ENCODE measurements around the gene APOBEC2. TPM values are rescaled to one million over a fixed set of nuclear protein-coding genes. Genes with fewer than 3 reads are reported as not detected.
A peak's percentile ranks its signal among the peaks of the same experiment; 100 is the strongest.

Gene APOBEC2
- total and polyA plus RNA-seq, 2 of the 13 experiments (the other 11 are each of a cell fraction or from before 2014, with no cell fraction given) = 0.09 TPM; not detected in 1

GRCh38 chr6:41040101-41040939, 12.7 kb upstream of the APOBEC2 start (continued):
- TF ChIP-seq MED8 (CRISPR knock-in tag; IDR thresholded peaks at IDR 0.05; ENCODE audit: insufficient replicate concordance) = no peak
- peak; percentile 83 for TF ChIP-seq SKI (IDR thresholded peaks at IDR 0.05; ENCODE audit: partially characterized antibody)
- no peak for TF ChIP-seq ZNF703 (CRISPR knock-in tag; IDR thresholded peaks at IDR 0.05; ENCODE audit: borderline replicate concordance)
- 0 out of 2 replicates have a peak, but pooled peaks have one; percentile 55 for TF ChIP-seq ZNF597 (CRISPR knock-in tag; IDR thresholded peaks at IDR 0.05)
- TF ChIP-seq PATZ1 (CRISPR knock-in tag; IDR thresholded peaks at IDR 0.05) = peak; percentile 86
- TF ChIP-seq ZNF564 (CRISPR knock-in tag; IDR thresholded peaks at IDR 0.05) = peak; percentile 27; the same call in 1 of the 2 replicates
- TF ChIP-seq ZNF768 (CRISPR knock-in tag; IDR thresholded peaks at IDR 0.05) = no peak
- TF ChIP-seq ZNF234 (CRISPR knock-in tag; conservative IDR thresholded peaks at IDR 0.05) = no peak
- 0 out of 2 replicates have a peak, but pooled peaks have one; percentile 43 for TF ChIP-seq GATAD1 (CRISPR knock-in tag; IDR thresholded peaks at IDR 0.05)
- no peak for TF ChIP-seq MYNN (CRISPR knock-in tag; IDR thresholded peaks at IDR 0.05; ENCODE audit: low read depth)
- peak in 1 of 2 experiments; percentile 83; a peak in 2 of 4 replicates for TF ChIP-seq KLF16 (CRISPR knock-in tag; IDR thresholded peaks at IDR 0.05)
- 0 out of 2 replicates have a peak, but pooled peaks have one; percentile 16 for TF ChIP-seq NFYB (CRISPR knock-in tag; IDR thresholded peaks at IDR 0.05)
- no peak for TF ChIP-seq TRIM24 (CRISPR knock-in tag; IDR thresholded peaks at IDR 0.05)
- peak; percentile 70; the same call in 1 of the 2 replicates for TF ChIP-seq ZNF878 (CRISPR knock-in tag; IDR thresholded peaks at IDR 0.05)
- TF ChIP-seq TGIF2 (CRISPR knock-in tag; IDR thresholded peaks at IDR 0.05) = peak; percentile 93; the same call in 1 of the 2 replicates
- TF ChIP-seq MEIS1 (CRISPR knock-in tag; IDR thresholded peaks at IDR 0.05; ENCODE audit: borderline replicate concordance) = peak; percentile 84; the same call in 1 of the 2 replicates
- TF ChIP-seq ZNF567 (CRISPR knock-in tag; IDR thresholded peaks at IDR 0.05; ENCODE audit: borderline replicate concordance) = no peak
- TF ChIP-seq SMC3 (IDR thresholded peaks at IDR 0.05; ENCODE audit: low read length) = peak; percentile 3; the same call in 1 of the 2 replicates
- TF ChIP-seq SMARCE1 (IDR thresholded peaks at IDR 0.05; ENCODE audit: borderline replicate concordance) = no peak
- peak; percentile 62; the same call in 1 of the 2 replicates for TF ChIP-seq TARDBP (CRISPR knock-in tag; IDR thresholded peaks at IDR 0.05)
- TF ChIP-seq SMAD9 (CRISPR knock-in tag; IDR thresholded peaks at IDR 0.05) = no peak
- no peak for TF ChIP-seq ATF1 (CRISPR knock-in tag; IDR thresholded peaks at IDR 0.05)
- TF ChIP-seq GABPA (IDR thresholded peaks at IDR 0.05; ENCODE audit: low read depth, low read length) = no peak
- peak; percentile 46; the same call in 1 of the 2 replicates for TF ChIP-seq GABPA (CRISPR knock-in tag; IDR thresholded peaks at IDR 0.05; ENCODE audit: low read depth)
- TF ChIP-seq FOXP1 (IDR thresholded peaks at IDR 0.05) = no peak
- peak; percentile 55 for TF ChIP-seq FOXP1 (CRISPR knock-in tag; IDR thresholded peaks at IDR 0.05)
- TF ChIP-seq ELF3 (CRISPR knock-in tag; IDR thresholded peaks at IDR 0.05) = peak; percentile 71
- no peak for TF ChIP-seq HHEX (CRISPR knock-in tag; IDR thresholded peaks at IDR 0.05)
- 0 out of 2 replicates have a peak, but pooled peaks have one; percentile 30 for TF ChIP-seq NFATC3 (CRISPR knock-in tag; IDR thresholded peaks at IDR 0.05)
- 0 out of 2 replicates have a peak, but pooled peaks have one; percentile 31 for TF ChIP-seq ZNF75D (CRISPR knock-in tag; IDR thresholded peaks at IDR 0.05; ENCODE audit: borderline replicate concordance)
- 0 out of 2 replicates have a peak, but pooled peaks have one; percentile 31 for TF ChIP-seq ZNF670 (CRISPR knock-in tag; IDR thresholded peaks at IDR 0.05; ENCODE audit: borderline replicate concordance)
